Muscle layer of colon (tissue), 2 donors: ENCODE measurements around the gene MYCN.

Source experiments
- H3K27ac ChIP-seq: one replicate; pipeline ENCODE4 v1.7.0; 2013; ENCODE audit warnings: low read depth, mild to moderate bottlenecking, low read length, moderate library complexity
- H3K27me3 ChIP-seq, 2 donors: one replicate each; pipeline ENCODE4 v1.7.0; 2013; ENCODE audit warnings: low read length in 2 of 2, mild to moderate bottlenecking in 2 of 2; ENCODE audit not compliant: insufficient read depth in 2 of 2, control insufficient read depth in 1 of 2
- H3K36me3 ChIP-seq: one replicate; pipeline ENCODE4 v1.7.0; 2013; ENCODE audit warnings: mild to moderate bottlenecking, low read length; ENCODE audit not compliant: insufficient read depth
- H3K4me1 ChIP-seq: one replicate; pipeline ENCODE4 v1.7.0; 2013; ENCODE audit warnings: mild to moderate bottlenecking, low read length; ENCODE audit not compliant: insufficient read depth
- H3K4me3 ChIP-seq, 2 donors: one replicate each; pipeline ENCODE4 v1.7.0; 2013; ENCODE audit warnings: low read length in 2 of 2, low read depth in 1 of 2, mild to moderate bottlenecking in 1 of 2, moderate library complexity in 1 of 2
- H3K9ac ChIP-seq: one replicate; pipeline ENCODE4 v1.7.0; 2013; ENCODE audit warnings: low read length
- H3K9me3 ChIP-seq: one replicate; pipeline ENCODE4 v1.7.0; 2013; ENCODE audit warnings: mild to moderate bottlenecking, low read length
- donor health status: abdominal sarcoma.
- donor health status: Adenocarcinoma of cecum.

The MYCN gene

GRCh38 chr2:15990151-15991101, 50.1 kb downstream of the MYCN start:
- H3K36me3 ChIP-seq = no peaks in the 10 kb centered on the region
- H3K9ac ChIP-seq = no peak overlapping the region
- no peaks in the 10 kb centered on the region for H3K4me1 ChIP-seq
- no peak overlapping the region for H3K27ac ChIP-seq
- no peaks in the 10 kb centered on the region for H3K27me3 ChIP-seq
- no peaks in the 10 kb centered on the region for H3K9me3 ChIP-seq
- no peak overlapping the region for H3K4me3 ChIP-seq

GRCh38 chr2:15991231-15991630, 50.9 kb downstream of the MYCN start:
- no peaks in the 10 kb centered on the region for H3K4me1 ChIP-seq
- no peaks in the 10 kb centered on the region for H3K9me3 ChIP-seq
- H3K27ac ChIP-seq = no peak overlapping the region
- H3K4me3 ChIP-seq = no peak overlapping the region
- no peak overlapping the region for H3K9ac ChIP-seq
- no peaks in the 10 kb centered on the region for H3K36me3 ChIP-seq
- H3K27me3 ChIP-seq = no peaks in the 10 kb centered on the region

- Histone ChIP-seq H3K36me3 (no peaks in the 10 kb centered on the region), H3K27ac (no peak overlapping the region), H3K4me1 (no peaks in the 10 kb centered on the region), H3K27me3 (no peaks in the 10 kb centered on the region), H3K4me3 (no peak overlapping the region), H3K9me3 (no peaks in the 10 kb centered on the region), H3K9ac (no peak overlapping the region)
These were observed 52.3 kb downstream of the MYCN start for GRCh38 chr2:15992457-15993231.

GRCh38 chr2:15993232-15993610, 52.9 kb downstream of the MYCN start:
- H3K4me1 ChIP-seq = no peaks in the 10 kb centered on the region
- no peaks in the 10 kb centered on the region for H3K9me3 ChIP-seq
- no peak overlapping the region for H3K4me3 ChIP-seq
- no peak overlapping the region for H3K27ac ChIP-seq
- no peaks in the 10 kb centered on the region for H3K27me3 ChIP-seq
- H3K9ac ChIP-seq = no peak overlapping the region
- H3K36me3 ChIP-seq = no peaks in the 10 kb centered on the region

GRCh38 chr2:15993666-15994065, 53.3 kb downstream of the MYCN start:
- no peaks in the 10 kb centered on the region for H3K27me3 ChIP-seq
- no peak overlapping the region for H3K4me3 ChIP-seq
- H3K4me1 ChIP-seq = no peaks in the 10 kb centered on the region
- no peaks in the 10 kb centered on the region for H3K36me3 ChIP-seq
- no peak overlapping the region for H3K27ac ChIP-seq
- no peak overlapping the region for H3K9ac ChIP-seq
- no peaks in the 10 kb centered on the region for H3K9me3 ChIP-seq

GRCh38 chr2:15995603-15996002, 55.3 kb downstream of the MYCN start:
- Histone ChIP-seq H3K4me1 (no peaks in the 10 kb centered on the region), H3K27me3 (no peaks in the 10 kb centered on the region), H3K9me3 (no peaks in the 10 kb centered on the region), H3K4me3 (no peak overlapping the region), H3K27ac (no peak overlapping the region), H3K36me3 (no peaks in the 10 kb centered on the region), H3K9ac (no peak overlapping the region)
